CD14-positive monocyte (primary cell): ENCODE results near the gene ELF4. TPM values are rescaled to one million over a fixed set of nuclear protein-coding genes. Genes with fewer than 3 reads are reported as not detected.
A peak's percentile ranks its signal among the peaks of the same experiment; 100 is the strongest.

Source experiments
- DNase-seq, 3 donors: peaks; one replicate each; pipeline ENCODE4 v3.0.0-alpha.2; 2011 to 2022
- H2AFZ ChIP-seq: 2 replicates; pipeline ENCODE4 v1.6.0; 2012; ENCODE audit warnings: mild to moderate bottlenecking, low read depth, low read length, inconsistent platforms; ENCODE audit not compliant: insufficient read depth, poor library complexity, severe bottlenecking
- H3K27ac ChIP-seq, 2 donors: 1 replicate in 1 of 2; 2 replicates in 1 of 2; pipeline ENCODE4 v1.5.1; 2012 to 2013; ENCODE audit warnings: low read length in 2 of 2, control low read depth in 1 of 2, inconsistent platforms in 1 of 2, low read depth in 1 of 2, mild to moderate bottlenecking in 1 of 2
- H3K27me3 ChIP-seq, 2 donors: one replicate each; pipeline versions ENCODE4 v1.6.0 to v1.6.1; 2011 to 2013; ENCODE audit warnings: low read length in 2 of 2; ENCODE audit not compliant: control insufficient read depth in 2 of 2, insufficient read depth in 2 of 2
- H3K36me3 ChIP-seq, 2 donors: replicated peaks in 1 of 2; 1 replicate in 1 of 2; 2 replicates in 1 of 2; pipeline versions ENCODE4 v1.5.1 to v1.6.1; 2012 to 2013; ENCODE audit warnings: low read length in 2 of 2, control low read depth in 1 of 2, inconsistent platforms in 1 of 2, mild to moderate bottlenecking in 1 of 2; ENCODE audit not compliant: insufficient read depth in 2 of 2, control insufficient read depth in 1 of 2
- H3K4me1 ChIP-seq, 2 donors: 1 replicate in 1 of 2; 2 replicates in 1 of 2; pipeline versions ENCODE4 v1.5.1 to v1.6.1; 2012 to 2013; ENCODE audit warnings: low read length in 2 of 2, control low read depth in 1 of 2, inconsistent platforms in 1 of 2, mild to moderate bottlenecking in 1 of 2, moderate library complexity in 1 of 2; ENCODE audit not compliant: insufficient read depth in 2 of 2, control insufficient read depth in 1 of 2
- H3K4me2 ChIP-seq: replicated peaks from 2 replicates; pipeline ENCODE3; 2012; ENCODE audit warnings: low read length, moderate library complexity, mild to moderate bottlenecking; ENCODE audit not compliant: poor library complexity, severe bottlenecking; ENCODE audit errors: extremely low read depth
- H3K4me3 ChIP-seq, 3 experiments: fragments of 200-600 bp in 1 of 3; sonication (generic) in 1 of 3; replicated peaks in 1 of 3; 1 replicate in 2 of 3; 2 replicates in 1 of 3; pipeline ENCODE4 v1.5.1; 2011 to 2013; ENCODE audit warnings: low read length in 3 of 3, mild to moderate bottlenecking in 3 of 3, control low read depth in 2 of 3, low read depth in 2 of 3, inconsistent platforms in 1 of 3, moderate library complexity in 1 of 3
- H3K79me2 ChIP-seq: 2 replicates; pipeline ENCODE4 v1.6.0; 2012; ENCODE audit warnings: mild to moderate bottlenecking, control low read depth, inconsistent platforms, low read length, moderate library complexity; ENCODE audit not compliant: insufficient read depth
- H3K9ac ChIP-seq: 2 replicates; pipeline ENCODE4 v1.6.0; 2017; ENCODE audit warnings: low read length, mild to moderate bottlenecking; ENCODE audit not compliant: insufficient read depth, poor library complexity, severe bottlenecking
- H3K9me3 ChIP-seq, 2 donors: replicated peaks in 1 of 2; 1 replicate in 1 of 2; 2 replicates in 1 of 2; pipeline versions ENCODE4 v1.5.1 to v1.6.1; 2012 to 2013; ENCODE audit warnings: low read length in 2 of 2, control low read depth in 1 of 2; ENCODE audit not compliant: control insufficient read depth in 1 of 2, insufficient read depth in 1 of 2
- H4K20me1 ChIP-seq: 2 replicates; pipeline ENCODE4 v1.6.0; 2012; ENCODE audit warnings: mild to moderate bottlenecking, low read length, control low read depth, moderate library complexity; ENCODE audit not compliant: insufficient read depth
- H3K27ac Mint-ChIP-seq, 7 donors: one replicate each; pipeline ENCODE4 v1.8.0; 2020; ENCODE audit warnings: mild to moderate bottlenecking in 7 of 7, mixed read lengths in 7 of 7, moderate library complexity in 6 of 7, inconsistent platforms in 2 of 7
- H3K27me3 Mint-ChIP-seq, 3 donors: one replicate each; pipeline ENCODE4 v1.8.0; 2021 to 2022; ENCODE audit warnings: low read depth in 3 of 3, mild to moderate bottlenecking in 3 of 3, mixed read lengths in 3 of 3, moderate library complexity in 3 of 3, inconsistent platforms in 1 of 3
- H3K36me3 Mint-ChIP-seq, 2 donors: one replicate each; pipeline ENCODE4 v1.8.0; 2020; ENCODE audit warnings: mixed read lengths in 2 of 2, inconsistent platforms in 1 of 2, mild to moderate bottlenecking in 1 of 2
- H3K4me1 Mint-ChIP-seq: one replicate; pipeline ENCODE4 v1.8.0; 2020; ENCODE audit warnings: mild to moderate bottlenecking, mixed read lengths
- H3K4me3 Mint-ChIP-seq, 2 donors: one replicate each; pipeline ENCODE4 v1.8.0; 2020; ENCODE audit warnings: mild to moderate bottlenecking in 2 of 2, mixed read lengths in 2 of 2, moderate library complexity in 1 of 2
- H3K9me3 Mint-ChIP-seq, 7 donors: one replicate each; pipeline ENCODE4 v1.8.0; 2020 to 2022; ENCODE audit warnings: mixed read lengths in 7 of 7, mild to moderate bottlenecking in 6 of 7, moderate library complexity in 6 of 7, inconsistent platforms in 2 of 7
- CTCF ChIP-seq: fragments of 200-600 bp; IDR thresholded peaks from one replicate; pipeline ENCODE4 v1.8.0; 2022; ENCODE audit warnings: antibody characterized with exemption, mild to moderate bottlenecking
- WGBS: methylation state at CpG from one replicate; pipeline ENCODE4 v1.1.5; 2013; ENCODE audit warnings: missing lambda C conversion rate; ENCODE audit not compliant: insufficient coverage; 5-methylcytosine and 5-hydroxymethylcytosine counted together
- intact Hi-C, 2 donors: fragments of 100-400 bp; cut with micrococcal nuclease; formaldehyde crosslinking; loops; one replicate each; pipeline versions ENCODE4 v1.15.0 to v1.15.1; 2023
- polyA plus RNA-seq, 3 donors: library from polyadenylated mRNA; depleted of rRNA in 1 of 3; unstranded in 2 of 3; stranded (reverse) in 1 of 3; fragments of 300-500 nt in 2 of 3; fragments of >200 nt in 1 of 3; fragmentation: Illumina TruSeq in 2 of 3; gene quantifications; 1 replicate in 2 of 3; 2 replicates in 1 of 3; pipeline ENCODE4 v1.2.3, GENCODE V29; 2012 to 2021

ELF4 gene
- polyA plus RNA-seq, 3 donors = 10.4 to 68.6 (median 20.5) TPM

DNA sequence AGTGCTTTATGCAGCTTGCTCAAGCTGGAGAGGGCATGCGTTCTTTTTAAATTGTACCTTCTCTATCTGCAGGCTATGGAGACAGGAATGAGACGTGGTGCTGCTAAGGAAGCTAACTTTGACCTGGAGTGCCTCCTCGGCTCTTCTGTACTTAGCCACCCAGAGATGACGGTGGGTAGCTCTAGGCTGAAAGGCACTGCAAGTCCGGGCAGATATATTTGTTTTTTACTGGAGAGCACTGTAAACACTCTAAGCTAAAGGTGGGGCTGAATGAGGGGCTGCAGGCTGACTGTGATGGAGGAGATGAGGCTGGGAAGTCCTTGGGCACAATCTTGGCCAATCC is 12.1 kb downstream of the ELF4 start:
- no peak for TF ChIP-seq CTCF
- intact Hi-C loops = no loop called here
- H3K4me1 Mint-ChIP-seq = peaks cover 73% of the 10 kb centered on the region

DNA sequence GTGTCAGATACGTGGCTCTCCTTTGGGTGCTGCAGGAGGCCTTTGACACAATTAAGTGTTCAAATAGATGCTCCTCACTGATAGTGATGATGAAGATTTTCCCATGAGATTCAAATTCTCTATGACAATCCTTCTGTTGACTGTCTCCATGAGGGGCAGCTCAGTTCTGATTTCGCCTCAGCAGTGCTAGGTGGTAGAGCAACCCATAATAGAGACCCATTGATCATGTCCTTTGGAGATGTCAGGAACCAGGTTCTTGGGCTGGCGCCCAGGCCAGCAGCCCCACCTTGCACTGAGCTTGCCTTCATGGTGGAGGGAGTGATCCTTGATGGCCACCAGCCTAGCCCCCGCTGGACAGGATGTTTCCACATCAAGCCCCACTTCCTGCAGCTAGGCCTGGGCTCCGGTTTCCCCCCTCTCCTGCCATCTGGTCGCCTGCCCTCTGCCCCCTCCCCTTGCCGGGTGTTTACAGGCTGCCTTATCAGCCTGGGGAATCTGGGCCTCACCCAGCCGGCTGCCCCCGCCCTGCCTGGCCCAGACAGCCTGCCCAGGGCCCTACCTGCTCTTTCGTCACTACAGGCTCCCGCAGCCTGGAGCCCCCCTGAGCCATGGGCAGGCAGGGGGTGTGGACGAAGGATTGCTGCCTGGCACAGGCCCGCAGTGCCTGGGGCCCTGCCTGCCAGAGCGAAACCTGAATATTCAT is 12.6 kb downstream of the ELF4 start:
- Histone ChIP-seq H3K4me1 (peaks cover 57 to 72% of the 10 kb centered on the region in 2 donors), H3K27ac (peak overlapping the region; percentile 46 to 56), H3K4me3 (no peak overlapping the region), H3K9me3 (no peaks in the 10 kb centered on the region), H3K4me2 (peak overlapping the region; percentile 33), H4K20me1 (peaks cover 100% of the 10 kb centered on the region), H3K36me3 (peaks cover 0 to 5% of the 10 kb centered on the region in 2 donors), H3K27me3 (no peaks in the 10 kb centered on the region), H3K9ac (no peak overlapping the region), H3K79me2 (peaks cover 99% of the 10 kb centered on the region), H2AFZ (no peak overlapping the region)
- H3K9me3 Mint-ChIP-seq = peaks cover 0 to 2% (median 0%) of the 10 kb centered on the region in 7 donors
- 3% methylated on average over 6 of the region's 14 CpGs for WGBS
- H3K4me1 Mint-ChIP-seq = peaks cover 70% of the 10 kb centered on the region
- intact Hi-C loops = no loop called here
- peak overlapping the region in 1 of 2 donors; percentile 64 for H3K4me3 Mint-ChIP-seq
- peaks cover 7 to 9% of the 10 kb centered on the region in 2 donors for H3K36me3 Mint-ChIP-seq
- peaks cover 0 to 15% (median 0%) of the 10 kb centered on the region in 3 donors for H3K27me3 Mint-ChIP-seq
- H3K27ac Mint-ChIP-seq = peak overlapping the region in 2 of 7 donors; percentile 64 to 85
- no peak for TF ChIP-seq CTCF
- no peak for DNase-seq

More for the DNA sequence above, 12.1 kb downstream of the ELF4 start:
- Histone ChIP-seq H3K79me2 (peaks cover 99% of the 10 kb centered on the region), H2AFZ (no peak overlapping the region), H3K4me1 (peaks cover 54 to 69% of the 10 kb centered on the region in 2 donors), H3K36me3 (peaks cover 0 to 5% of the 10 kb centered on the region in 2 donors), H4K20me1 (peaks cover 99% of the 10 kb centered on the region), H3K9ac (no peak overlapping the region), H3K4me3 (no peak overlapping the region), H3K27me3 (no peaks in the 10 kb centered on the region), H3K9me3 (no peaks in the 10 kb centered on the region), H3K27ac (peak overlapping the region; percentile 46 to 56), H3K4me2 (peak overlapping the region; percentile 33)
- no peak for DNase-seq
- Mint-ChIP-seq H3K27me3 (peaks cover 0 to 16% (median 0%) of the 10 kb centered on the region in 3 donors), H3K27ac (peak overlapping the region in 5 of 7 donors; percentile 52 to 85 (median 64)), H3K9me3 (peaks cover 0 to 2% (median 0%) of the 10 kb centered on the region in 7 donors), H3K36me3 (peaks cover 7 to 9% of the 10 kb centered on the region in 2 donors), H3K4me3 (peak overlapping the region; percentile 42 to 64)
- no CpG with 5 or more reads among the region's 5 CpGs for whole genome bisulfite sequencing
